GM10266 (cell line): Measurements from ENCODE around the gene PACRG.

Source experiments
- DNase-seq: peaks from one replicate; pipeline ENCODE4 v3.0.0; 2012; ENCODE audit errors: extremely low spot score
- CTCF ChIP-seq: IDR thresholded peaks from 2 replicates; pipeline ENCODE4 v1.5.1; 2012; ENCODE audit warnings: mild to moderate bottlenecking, low read depth; ENCODE audit not compliant: control insufficient read depth, insufficient read depth; ENCODE audit errors: missing control alignments

Gene PACRG

GRCh38 chr6:163187606-163188005, 459.8 kb downstream of the PACRG start:
- TF ChIP-seq CTCF: no peak
- DNase-seq: no peak

- no peak for DNase-seq
- TF ChIP-seq CTCF: no peak
These were observed 461.0 kb downstream of the PACRG start for GRCh38 chr6:163188746-163189145.

- no peak for DNase-seq
- no peak for TF ChIP-seq CTCF
These were observed 461.8 kb downstream of the PACRG start for GRCh38 chr6:163189609-163190008.

- DNase-seq: no peak
- TF ChIP-seq CTCF: no peak
These were observed 463.0 kb downstream of the PACRG start for GRCh38 chr6:163190786-163191185.

- no peak for DNase-seq
- TF ChIP-seq CTCF: no peak
These were observed 464.1 kb downstream of the PACRG start for GRCh38 chr6:163191704-163192537.

- no peak for DNase-seq
- TF ChIP-seq CTCF: no peak
These were observed 464.8 kb downstream of the PACRG start for GRCh38 chr6:163192591-163192990.

GRCh38 chr6:163193326-163193725, 465.6 kb downstream of the PACRG start:
- DNase-seq: no peak
- no peak for TF ChIP-seq CTCF
